ENCODE data around the gene BTAF1.

The BTAF1 gene

GRCh38 chr10:92054807-92055206 lies 131.2 kb downstream of the BTAF1 start:
- no peaks in the 10 kb centered on the region for H4K20me1 ChIP-seq (ENCODE audit: insufficient read depth, low read length)
- no peak overlapping the region for H3K27ac ChIP-seq (ENCODE audit: low read depth, low read length, poor library complexity, severe bottlenecking)
- H3K4me1 ChIP-seq (ENCODE audit: insufficient read depth, low read length, severe bottlenecking) = peaks cover 12% of the 10 kb centered on the region
- H3K79me2 ChIP-seq (ENCODE audit: insufficient read depth, low read length) = no peaks in the 10 kb centered on the region
- H3K27me3 ChIP-seq (ENCODE audit: insufficient read depth, low read length) = no peaks in the 10 kb centered on the region
- no peak overlapping the region for H2AFZ ChIP-seq (ENCODE audit: low read length)
- H3K9ac ChIP-seq (ENCODE audit: low read length) = no peak overlapping the region
- H3F3A ChIP-seq (ENCODE audit: insufficient read depth, low read length) = no peaks in the 10 kb centered on the region
- H3K36me3 ChIP-seq (ENCODE audit: insufficient read depth, low read length) = no peaks in the 10 kb centered on the region
- H3K4me3 ChIP-seq (ENCODE audit: low read depth, low read length, poor library complexity, severe bottlenecking) = no peak overlapping the region
- TF ChIP-seq CTCF (IDR thresholded peaks at IDR 0.05; ENCODE audit: low read length) = no peak
- TF ChIP-seq EZH2 (IDR thresholded peaks at IDR 0.05; ENCODE audit: borderline replicate concordance, low read length) = no peak
- H3K9me2 ChIP-seq (ENCODE audit: low read depth, low read length) = no peaks in the 10 kb centered on the region
- H3K4me2 ChIP-seq (ENCODE audit: low read length) = no peak overlapping the region
- no peaks in the 10 kb centered on the region for H3K9me3 ChIP-seq (ENCODE audit: low read length)

GRCh38 chr10:92062273-92062672 lies 138.7 kb downstream of the BTAF1 start:
- no peaks in the 10 kb centered on the region for H3F3A ChIP-seq (ENCODE audit: insufficient read depth, low read length)
- H3K4me1 ChIP-seq (ENCODE audit: insufficient read depth, low read length, severe bottlenecking) = no peaks in the 10 kb centered on the region
- no peaks in the 10 kb centered on the region for H3K79me2 ChIP-seq (ENCODE audit: insufficient read depth, low read length)
- no peak overlapping the region for H3K4me2 ChIP-seq (ENCODE audit: low read length)
- no peaks in the 10 kb centered on the region for H3K27me3 ChIP-seq (ENCODE audit: insufficient read depth, low read length)
- no peak overlapping the region for H3K4me3 ChIP-seq (ENCODE audit: low read depth, low read length, poor library complexity, severe bottlenecking)
- no peak overlapping the region for H2AFZ ChIP-seq (ENCODE audit: low read length)
- H3K9me2 ChIP-seq (ENCODE audit: low read depth, low read length) = no peaks in the 10 kb centered on the region
- H3K36me3 ChIP-seq (ENCODE audit: insufficient read depth, low read length) = no peaks in the 10 kb centered on the region
- no peak overlapping the region for H3K27ac ChIP-seq (ENCODE audit: low read depth, low read length, poor library complexity, severe bottlenecking)
- TF ChIP-seq CTCF (IDR thresholded peaks at IDR 0.05; ENCODE audit: low read length) (no peak), EZH2 (IDR thresholded peaks at IDR 0.05; ENCODE audit: borderline replicate concordance, low read length) (no peak)
- H3K9ac ChIP-seq (ENCODE audit: low read length) = no peak overlapping the region
- no peaks in the 10 kb centered on the region for H3K9me3 ChIP-seq (ENCODE audit: low read length)
- H4K20me1 ChIP-seq (ENCODE audit: insufficient read depth, low read length) = no peaks in the 10 kb centered on the region

GRCh38 chr10:92064506-92064905 lies 140.9 kb downstream of the BTAF1 start:
- Histone ChIP-seq H3K4me3 (ENCODE audit: low read depth, low read length, poor library complexity, severe bottlenecking) (no peak overlapping the region), H3K27ac (ENCODE audit: low read depth, low read length, poor library complexity, severe bottlenecking) (no peak overlapping the region), H3K36me3 (ENCODE audit: insufficient read depth, low read length) (no peaks in the 10 kb centered on the region), H2AFZ (ENCODE audit: low read length) (no peak overlapping the region), H3K9me2 (ENCODE audit: low read depth, low read length) (no peaks in the 10 kb centered on the region), H3F3A (ENCODE audit: insufficient read depth, low read length) (no peaks in the 10 kb centered on the region), H3K4me2 (ENCODE audit: low read length) (no peak overlapping the region), H3K9ac (ENCODE audit: low read length) (no peak overlapping the region), H3K4me1 (ENCODE audit: insufficient read depth, low read length, severe bottlenecking) (no peaks in the 10 kb centered on the region), H4K20me1 (ENCODE audit: insufficient read depth, low read length) (no peaks in the 10 kb centered on the region), H3K27me3 (ENCODE audit: insufficient read depth, low read length) (no peaks in the 10 kb centered on the region), H3K79me2 (ENCODE audit: insufficient read depth, low read length) (no peaks in the 10 kb centered on the region), H3K9me3 (ENCODE audit: low read length) (no peaks in the 10 kb centered on the region)
- TF ChIP-seq CTCF (IDR thresholded peaks at IDR 0.05; ENCODE audit: low read length) (no peak), EZH2 (IDR thresholded peaks at IDR 0.05; ENCODE audit: borderline replicate concordance, low read length) (no peak)

All from OCI-LY1 (cell line).